ENCODE data around the gene CEACAM6.

DNA sequence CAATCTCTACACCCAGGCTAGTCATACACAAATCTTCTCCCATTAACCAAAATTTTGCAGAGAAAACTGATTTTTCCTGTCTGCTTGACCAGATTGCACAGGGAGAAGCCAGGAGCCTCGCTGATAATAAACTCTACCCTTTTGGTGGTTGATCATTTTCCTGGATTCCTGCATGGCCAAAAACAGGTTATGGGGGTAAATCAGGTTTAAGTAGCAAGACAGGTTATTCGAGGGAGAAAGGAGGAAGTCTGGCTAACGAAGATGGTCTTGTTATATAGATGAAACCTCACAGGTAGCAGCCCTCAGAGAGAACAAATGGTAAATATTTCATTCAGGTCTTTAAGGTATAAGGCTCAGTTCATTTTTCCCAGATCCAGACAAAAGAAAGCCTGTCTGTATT is 16.0 kb upstream of the CEACAM6 start:
- TF ChIP-seq HNRNPH1 (optimal IDR thresholded peaks at IDR 0.05; ENCODE audit: low read depth, low read length) = no peak
- TF ChIP-seq, protein P1, sequence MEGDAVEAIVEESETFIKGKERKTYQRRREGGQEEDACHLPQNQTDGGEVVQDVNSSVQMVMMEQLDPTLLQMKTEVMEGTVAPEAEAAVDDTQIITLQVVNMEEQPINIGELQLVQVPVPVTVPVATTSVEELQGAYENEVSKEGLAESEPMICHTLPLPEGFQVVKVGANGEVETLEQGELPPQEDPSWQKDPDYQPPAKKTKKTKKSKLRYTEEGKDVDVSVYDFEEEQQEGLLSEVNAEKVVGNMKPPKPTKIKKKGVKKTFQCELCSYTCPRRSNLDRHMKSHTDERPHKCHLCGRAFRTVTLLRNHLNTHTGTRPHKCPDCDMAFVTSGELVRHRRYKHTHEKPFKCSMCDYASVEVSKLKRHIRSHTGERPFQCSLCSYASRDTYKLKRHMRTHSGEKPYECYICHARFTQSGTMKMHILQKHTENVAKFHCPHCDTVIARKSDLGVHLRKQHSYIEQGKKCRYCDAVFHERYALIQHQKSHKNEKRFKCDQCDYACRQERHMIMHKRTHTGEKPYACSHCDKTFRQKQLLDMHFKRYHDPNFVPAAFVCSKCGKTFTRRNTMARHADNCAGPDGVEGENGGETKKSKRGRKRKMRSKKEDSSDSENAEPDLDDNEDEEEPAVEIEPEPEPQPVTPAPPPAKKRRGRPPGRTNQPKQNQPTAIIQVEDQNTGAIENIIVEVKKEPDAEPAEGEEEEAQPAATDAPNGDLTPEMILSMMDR (IDR thresholded peaks at IDR 0.05 in 2 of 3, conservative IDR thresholded peaks at IDR 0.05 in 1 of 3; ENCODE audit: insufficient read depth in 2 of 3, low read depth in 1 of 3, low read length in 3 of 3) = no peak
- no peak for TF ChIP-seq NFRKB (IDR thresholded peaks at IDR 0.05; ENCODE audit: low read depth)
- no peak for TF ChIP-seq EZH2 (IDR thresholded peaks at IDR 0.05; ENCODE audit: borderline replicate concordance, low read depth, low read length)
